PFSK-1 (cell line): ENCODE results near the gene CCNYL1.

Experiments
- POLR2AphosphoS5 ChIP-seq: IDR thresholded peaks from 2 replicates; pipeline ENCODE4 v1.6.1; 2012; ENCODE audit warnings: low read depth, mild to moderate bottlenecking, control low read depth, low read length, moderate library complexity
- SIN3A ChIP-seq: IDR thresholded peaks from 2 replicates; pipeline ENCODE4 v1.6.1; 2012; ENCODE audit warnings: mild to moderate bottlenecking, low read length, moderate library complexity, borderline replicate concordance; ENCODE audit not compliant: insufficient read depth
- TAF1 ChIP-seq: IDR thresholded peaks from 2 replicates; pipeline ENCODE4 v1.6.1; 2012; ENCODE audit warnings: low read length, control low read depth, borderline replicate concordance; ENCODE audit not compliant: insufficient read depth
- TF ChIP-seq, protein P1 (sequence below), 2 experiments: IDR thresholded peaks; 2 replicates each; pipeline versions ENCODE4 v1.6.1 to v1.8.0; 2011 to 2012; ENCODE audit warnings: low read depth in 2 of 2, low read length in 2 of 2, control low read depth in 1 of 2, inconsistent platforms in 1 of 2, mild to moderate bottlenecking in 1 of 2, moderate library complexity in 1 of 2; ENCODE audit not compliant: insufficient read depth in 1 of 2

DNA sequence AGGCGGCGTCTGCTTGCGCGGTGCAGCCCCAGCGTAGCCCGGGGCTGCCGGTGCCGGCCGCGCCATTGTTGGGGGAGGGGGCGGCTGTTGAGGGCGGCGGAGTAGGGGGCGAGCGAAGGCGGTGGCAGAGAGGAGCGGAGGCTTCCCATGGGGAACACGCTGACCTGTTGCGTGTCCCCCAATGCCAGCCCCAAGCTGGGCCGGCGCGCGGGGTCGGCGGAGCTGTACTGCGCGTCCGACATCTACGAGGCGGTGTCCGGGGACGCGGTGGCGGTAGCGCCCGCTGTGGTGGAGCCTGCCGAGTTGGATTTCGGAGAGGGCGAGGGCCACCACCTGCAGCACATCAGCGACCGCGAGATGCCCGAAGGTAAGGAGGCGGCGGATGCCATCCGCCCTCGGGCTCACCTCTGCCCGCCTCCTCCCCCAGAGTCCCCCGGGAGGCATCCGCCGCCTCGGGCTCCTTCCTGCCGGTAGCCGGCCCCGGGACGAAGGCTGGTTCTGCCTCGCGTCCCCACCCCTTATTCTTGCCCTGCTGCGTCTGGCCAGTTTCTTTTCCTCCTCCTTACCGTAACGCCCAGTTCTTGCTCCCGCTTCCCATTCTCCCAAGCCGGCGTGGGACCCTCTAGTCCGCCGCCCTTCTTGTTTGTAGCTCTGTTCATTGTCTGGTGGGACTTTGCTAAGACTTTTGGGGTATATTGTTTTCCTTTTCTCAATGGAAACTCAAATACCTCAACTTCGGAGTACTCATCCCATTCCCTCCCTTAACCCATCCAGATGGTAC is 500 bp downstream of the CCNYL1 start:
- TF ChIP-seq TAF1 (no peak), POLR2AphosphoS5 (no peak), SIN3A (no peak)
- TF ChIP-seq, protein P1, sequence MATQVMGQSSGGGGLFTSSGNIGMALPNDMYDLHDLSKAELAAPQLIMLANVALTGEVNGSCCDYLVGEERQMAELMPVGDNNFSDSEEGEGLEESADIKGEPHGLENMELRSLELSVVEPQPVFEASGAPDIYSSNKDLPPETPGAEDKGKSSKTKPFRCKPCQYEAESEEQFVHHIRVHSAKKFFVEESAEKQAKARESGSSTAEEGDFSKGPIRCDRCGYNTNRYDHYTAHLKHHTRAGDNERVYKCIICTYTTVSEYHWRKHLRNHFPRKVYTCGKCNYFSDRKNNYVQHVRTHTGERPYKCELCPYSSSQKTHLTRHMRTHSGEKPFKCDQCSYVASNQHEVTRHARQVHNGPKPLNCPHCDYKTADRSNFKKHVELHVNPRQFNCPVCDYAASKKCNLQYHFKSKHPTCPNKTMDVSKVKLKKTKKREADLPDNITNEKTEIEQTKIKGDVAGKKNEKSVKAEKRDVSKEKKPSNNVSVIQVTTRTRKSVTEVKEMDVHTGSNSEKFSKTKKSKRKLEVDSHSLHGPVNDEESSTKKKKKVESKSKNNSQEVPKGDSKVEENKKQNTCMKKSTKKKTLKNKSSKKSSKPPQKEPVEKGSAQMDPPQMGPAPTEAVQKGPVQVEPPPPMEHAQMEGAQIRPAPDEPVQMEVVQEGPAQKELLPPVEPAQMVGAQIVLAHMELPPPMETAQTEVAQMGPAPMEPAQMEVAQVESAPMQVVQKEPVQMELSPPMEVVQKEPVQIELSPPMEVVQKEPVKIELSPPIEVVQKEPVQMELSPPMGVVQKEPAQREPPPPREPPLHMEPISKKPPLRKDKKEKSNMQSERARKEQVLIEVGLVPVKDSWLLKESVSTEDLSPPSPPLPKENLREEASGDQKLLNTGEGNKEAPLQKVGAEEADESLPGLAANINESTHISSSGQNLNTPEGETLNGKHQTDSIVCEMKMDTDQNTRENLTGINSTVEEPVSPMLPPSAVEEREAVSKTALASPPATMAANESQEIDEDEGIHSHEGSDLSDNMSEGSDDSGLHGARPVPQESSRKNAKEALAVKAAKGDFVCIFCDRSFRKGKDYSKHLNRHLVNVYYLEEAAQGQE (IDR thresholded peaks at IDR 0.05; ENCODE audit: insufficient read depth in 1 of 2, low read depth in 2 of 2, low read length in 2 of 2): no peak
